ENCODE data around the gene COQ4.

The COQ4 gene

DNA sequence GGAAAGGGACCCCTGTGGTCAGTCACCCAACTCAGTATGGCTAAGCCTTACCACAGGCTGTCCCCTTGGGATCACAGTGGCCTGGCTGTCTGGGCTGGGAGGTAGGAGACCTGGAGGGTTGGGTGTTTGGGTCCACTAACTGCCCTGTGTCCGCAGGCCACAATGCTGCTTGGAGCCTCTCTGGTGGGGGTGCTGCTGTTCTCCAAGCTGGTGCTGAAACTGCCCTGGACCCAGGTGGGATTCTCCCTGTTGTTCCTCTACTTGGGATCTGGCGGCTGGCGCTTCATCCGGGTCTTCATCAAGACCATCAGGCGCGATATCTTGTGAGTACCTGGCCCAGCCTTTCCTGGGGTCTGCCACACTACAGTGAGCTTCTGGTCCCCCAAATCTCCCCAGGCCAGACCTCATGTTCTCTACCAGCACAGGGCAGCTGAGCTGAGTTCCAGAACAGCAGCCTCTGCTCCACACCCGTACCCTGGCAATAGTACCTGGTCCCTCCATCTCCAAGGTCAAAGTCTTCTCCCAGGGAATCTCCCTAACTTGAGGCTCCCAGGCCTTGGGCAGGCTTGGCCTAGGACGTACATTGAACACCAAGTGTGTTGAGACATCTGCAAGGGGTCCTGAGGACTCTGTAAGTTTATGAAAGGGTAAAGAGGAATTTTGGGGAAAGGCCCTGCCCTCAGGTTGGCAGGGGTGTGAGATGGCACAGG is 20.5 kb downstream of the COQ4 start:
- DNase-seq: no peak

DNA sequence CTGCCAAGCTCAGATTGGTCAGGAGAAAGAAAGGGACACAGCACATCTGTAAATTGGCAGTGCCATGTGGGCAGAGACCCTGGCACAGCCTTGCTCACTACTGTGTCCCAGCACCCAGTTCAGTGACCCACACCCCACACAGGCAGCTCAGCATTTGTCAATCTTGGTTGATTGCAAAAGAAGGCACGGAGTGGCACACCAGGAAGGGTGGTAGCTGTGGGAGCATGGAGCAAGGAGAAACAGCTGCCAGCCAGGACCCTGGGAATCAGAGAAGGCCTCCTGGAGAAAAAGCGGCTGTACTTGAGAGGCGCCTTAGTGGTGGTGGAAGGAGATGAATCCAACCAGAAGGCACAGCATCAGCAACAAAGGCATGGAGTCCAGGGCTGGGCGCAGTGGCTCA is 21.2 kb downstream of the COQ4 start:
- DNase-seq: no peak

DNA sequence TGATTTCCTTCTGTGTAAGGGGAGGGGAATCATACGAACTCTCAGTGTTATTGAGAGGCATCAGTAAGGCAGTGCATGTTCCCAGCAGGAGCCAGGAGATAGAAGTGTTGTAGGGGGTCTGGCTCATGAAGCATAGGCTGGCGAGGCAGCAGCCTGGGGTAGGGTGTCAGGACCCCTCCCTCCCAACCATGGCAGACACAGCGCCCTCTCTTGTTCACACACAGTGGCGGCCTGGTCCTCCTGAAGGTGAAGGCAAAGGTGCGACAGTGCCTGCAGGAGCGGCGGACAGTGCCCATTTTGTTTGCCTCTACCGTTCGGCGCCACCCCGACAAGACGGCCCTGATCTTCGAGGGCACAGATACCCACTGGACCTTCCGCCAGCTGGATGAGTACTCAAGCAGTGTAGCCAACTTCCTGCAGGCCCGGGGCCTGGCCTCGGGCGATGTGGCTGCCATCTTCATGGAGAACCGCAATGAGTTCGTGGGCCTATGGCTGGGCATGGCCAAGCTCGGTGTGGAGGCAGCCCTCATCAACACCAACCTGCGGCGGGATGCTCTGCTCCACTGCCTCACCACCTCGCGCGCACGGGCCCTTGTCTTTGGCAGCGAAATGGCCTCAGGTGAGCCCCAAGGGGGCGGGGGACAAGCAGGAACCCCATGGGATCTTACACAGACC is 22.4 kb downstream of the COQ4 start:
- no peak for DNase-seq

DNA sequence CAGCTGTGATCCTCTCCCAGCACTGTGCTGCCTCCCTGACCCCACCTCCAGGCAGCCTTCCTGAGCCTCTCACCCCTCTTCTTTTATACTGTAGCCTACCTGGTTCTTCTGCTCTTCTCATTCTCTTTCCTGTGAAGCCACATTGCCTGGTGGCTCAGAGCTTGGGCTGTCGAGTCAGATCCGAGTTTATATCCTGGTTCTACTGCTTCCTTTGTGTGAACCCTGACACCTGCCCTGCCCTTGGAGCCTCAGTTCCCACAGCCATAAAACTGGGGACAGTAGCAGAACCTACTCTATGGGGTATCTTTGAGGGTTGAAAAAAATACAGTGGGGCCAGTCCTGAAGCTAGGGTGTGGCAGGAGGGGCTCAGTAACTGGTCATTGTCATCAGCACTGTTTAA is 26.5 kb downstream of the COQ4 start:
- no peak for DNase-seq

DNA sequence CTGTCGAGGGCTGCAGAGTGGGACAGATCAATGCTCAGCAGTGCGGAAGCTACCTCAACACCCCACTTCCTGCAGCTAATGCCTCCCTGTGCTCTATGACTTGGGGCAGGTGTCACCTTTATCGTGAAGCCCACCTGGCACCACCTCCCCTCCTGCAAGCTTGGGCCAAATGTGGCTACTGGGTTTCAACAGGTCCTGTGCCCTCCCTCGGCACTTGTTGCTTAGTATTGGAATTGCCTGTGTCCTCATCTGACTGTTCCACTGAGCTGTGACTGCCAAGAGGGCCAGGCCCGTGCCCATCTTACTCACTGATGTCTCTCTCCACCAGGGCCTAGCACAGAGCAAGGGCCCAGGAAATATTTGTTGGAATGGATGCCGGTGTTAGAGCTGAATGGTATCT is 27.1 kb downstream of the COQ4 start:
- DNase-seq: no peak

DNA sequence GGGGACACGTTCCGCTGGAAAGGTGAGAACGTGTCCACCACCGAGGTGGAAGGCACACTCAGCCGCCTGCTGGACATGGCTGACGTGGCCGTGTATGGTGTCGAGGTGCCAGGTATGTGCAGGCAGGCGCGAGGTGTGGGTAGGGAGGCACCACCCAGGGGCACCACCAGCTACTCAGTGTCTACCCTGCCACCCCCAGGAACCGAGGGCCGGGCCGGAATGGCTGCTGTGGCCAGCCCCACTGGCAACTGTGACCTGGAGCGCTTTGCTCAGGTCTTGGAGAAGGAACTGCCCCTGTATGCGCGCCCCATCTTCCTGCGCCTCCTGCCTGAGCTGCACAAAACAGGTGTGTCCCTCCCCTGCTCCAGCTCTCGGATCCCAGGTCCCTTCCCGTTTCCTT is 32.8 kb downstream of the COQ4 start:
- no peak for DNase-seq

DNA sequence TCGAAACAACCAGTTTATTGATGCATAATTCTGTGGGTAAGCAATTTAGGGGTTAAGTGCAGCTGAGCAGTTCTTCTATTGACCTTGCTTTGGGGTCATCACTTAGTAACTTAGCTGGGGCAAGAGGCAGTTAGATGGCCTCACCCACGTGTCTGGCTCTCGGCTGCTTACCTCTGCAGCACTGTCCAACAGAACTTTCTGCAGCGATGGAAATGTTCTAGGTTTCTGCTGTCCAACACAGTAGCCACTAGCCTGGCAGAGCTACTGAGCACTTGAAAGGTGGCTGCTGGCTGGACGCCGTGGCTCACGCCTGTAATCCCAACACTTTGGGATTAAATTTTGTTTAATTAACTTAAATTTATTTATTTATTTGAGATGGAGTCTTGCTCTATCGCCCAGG is 35.5 kb downstream of the COQ4 start:
- DNase-seq: no peak

DNA sequence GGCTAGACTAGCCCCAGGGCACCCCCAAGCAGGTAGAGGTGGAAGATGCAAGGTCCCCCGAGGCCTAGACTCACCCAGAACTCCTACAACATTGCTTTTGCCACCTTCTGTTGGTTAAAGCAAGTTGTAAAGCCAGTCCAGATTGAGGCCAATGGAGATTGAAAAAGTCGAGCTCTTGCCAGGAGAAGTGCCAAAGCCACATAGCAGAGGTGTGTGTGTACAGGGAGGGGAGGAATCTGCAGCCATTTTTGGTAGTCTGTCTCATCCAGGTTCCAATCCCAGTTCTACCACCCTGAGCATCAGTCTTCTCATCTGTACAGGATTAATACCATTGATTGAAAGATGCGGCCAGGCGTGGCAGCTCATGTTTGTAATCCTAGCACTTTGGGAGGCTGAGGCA is 36.2 kb downstream of the COQ4 start:
- no peak for DNase-seq

DNA sequence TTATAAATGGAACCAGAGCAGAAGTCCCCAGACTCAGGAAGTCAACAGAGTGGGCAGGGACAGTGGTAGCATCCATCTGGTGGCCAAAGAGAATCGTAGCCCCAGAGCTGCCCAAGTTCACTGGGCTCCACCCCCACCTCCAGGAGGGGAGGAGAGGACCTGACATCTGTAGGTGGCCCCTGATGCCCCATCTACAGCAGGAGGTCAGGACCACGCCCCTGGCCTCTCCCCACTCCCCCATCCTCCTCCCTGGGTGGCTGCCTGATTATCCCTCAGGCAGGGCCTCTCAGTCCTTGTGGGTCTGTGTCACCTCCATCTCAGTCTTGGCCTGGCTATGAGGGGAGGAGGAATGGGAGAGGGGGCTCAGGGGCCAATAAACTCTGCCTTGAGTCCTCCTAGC is 38.2 kb downstream of the COQ4 start:
- no peak for DNase-seq

DNA sequence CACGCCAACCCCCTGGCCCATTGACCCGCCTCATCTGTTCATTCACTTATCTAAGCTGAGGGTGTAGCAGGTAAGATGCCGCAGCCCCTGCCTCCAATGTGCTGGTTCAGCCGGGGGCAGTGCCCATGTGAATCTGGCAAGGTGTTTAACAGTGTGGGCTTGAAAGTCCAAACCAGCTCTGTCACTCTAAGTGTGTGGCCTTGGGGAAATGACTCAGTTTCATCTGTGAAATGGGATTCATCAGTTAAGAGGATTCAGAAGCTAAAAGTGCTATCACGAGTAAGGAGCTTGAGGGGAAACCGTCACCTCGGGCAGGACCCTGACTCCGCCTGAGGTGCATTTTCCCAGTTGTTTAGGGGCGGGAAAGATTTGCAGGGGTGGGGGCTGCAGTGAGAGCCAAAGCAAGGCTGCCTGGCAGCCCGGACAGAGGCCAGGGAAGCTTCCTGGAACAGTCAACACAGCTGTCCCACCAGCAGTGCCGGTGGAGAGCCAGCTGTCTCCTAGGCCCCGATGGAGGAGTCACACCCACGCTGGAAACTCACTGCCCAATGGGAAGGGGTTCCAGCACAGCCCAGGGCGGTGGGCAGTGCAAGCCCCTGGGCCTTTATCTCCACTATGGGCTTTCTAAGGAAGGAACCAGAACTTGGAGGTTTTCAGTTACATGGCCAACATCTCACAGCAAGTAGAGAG is 38.8 kb downstream of the COQ4 start:
- no peak for DNase-seq

DNA sequence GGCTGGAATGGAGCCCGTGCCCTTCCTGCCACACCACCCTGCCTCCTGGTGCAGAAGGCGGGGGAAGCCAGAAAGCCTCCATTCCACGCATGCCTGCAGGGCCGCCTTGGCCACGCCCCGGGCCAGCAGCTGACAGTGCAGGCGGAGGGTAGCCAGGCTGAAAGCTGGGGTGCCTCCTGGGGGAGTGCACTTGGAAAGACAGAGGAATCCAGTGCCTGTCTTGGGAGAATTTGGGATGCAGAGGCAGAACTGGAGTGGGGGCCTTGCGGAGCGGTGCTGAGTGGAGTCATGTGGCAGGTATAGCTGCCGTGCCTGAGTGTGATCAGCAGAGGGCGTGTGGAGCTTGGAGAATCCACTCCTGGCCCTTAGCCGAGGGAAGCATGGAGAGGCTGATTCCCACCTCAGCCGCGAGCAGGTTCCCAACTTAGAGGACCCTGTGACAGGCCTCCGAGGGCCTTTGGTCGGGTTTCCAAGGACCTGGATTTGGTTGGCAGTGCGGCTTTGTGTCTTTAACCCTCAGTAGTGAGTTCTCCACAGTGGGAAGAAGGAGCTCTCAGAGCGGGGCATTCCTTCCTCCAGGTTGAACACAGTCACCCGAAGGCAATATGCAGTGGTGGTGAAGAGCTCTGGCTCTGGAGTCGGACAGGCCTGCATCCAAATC is 39.5 kb downstream of the COQ4 start:
- peak; percentile 78 for DNase-seq

DNA sequence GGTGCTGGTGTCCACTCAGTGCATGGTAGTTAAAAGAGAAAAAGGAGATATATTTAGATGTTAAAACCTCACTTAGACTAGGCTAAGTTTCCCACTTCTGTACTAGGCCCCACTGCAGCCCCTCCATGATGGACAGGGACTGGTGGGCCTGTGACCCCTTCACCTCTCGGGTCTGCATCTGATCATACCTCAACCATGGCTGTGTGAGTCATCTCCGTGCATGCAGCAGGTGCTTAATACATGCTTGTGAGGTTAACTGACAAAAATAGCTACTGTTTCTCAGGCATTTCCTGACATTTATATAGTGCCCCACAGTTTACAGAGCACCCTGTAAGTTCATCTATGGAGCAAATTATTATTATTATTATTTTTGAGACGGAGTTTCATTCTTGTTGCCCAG is 40.1 kb downstream of the COQ4 start:
- no peak for DNase-seq

DNA sequence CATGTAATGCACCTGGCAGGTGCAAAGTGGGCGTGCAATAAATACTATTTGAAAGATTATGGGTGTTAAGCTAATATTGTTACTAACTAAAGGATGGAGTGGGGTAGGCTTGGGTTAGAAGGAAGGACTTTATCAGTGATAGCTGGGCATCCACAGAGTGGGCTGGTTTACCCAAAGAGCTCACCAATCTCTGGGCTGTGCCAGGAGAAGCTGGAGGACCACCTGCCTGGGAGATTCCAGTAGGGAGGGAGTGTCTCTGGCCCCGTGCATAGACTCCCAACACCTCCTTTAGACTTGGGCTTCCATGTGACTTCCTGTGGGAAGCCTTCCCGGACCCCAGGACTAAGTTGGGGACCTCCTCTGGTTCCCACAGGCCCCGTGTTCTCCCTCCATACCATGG is 42.9 kb downstream of the COQ4 start:
- DNase-seq: no peak

DNA sequence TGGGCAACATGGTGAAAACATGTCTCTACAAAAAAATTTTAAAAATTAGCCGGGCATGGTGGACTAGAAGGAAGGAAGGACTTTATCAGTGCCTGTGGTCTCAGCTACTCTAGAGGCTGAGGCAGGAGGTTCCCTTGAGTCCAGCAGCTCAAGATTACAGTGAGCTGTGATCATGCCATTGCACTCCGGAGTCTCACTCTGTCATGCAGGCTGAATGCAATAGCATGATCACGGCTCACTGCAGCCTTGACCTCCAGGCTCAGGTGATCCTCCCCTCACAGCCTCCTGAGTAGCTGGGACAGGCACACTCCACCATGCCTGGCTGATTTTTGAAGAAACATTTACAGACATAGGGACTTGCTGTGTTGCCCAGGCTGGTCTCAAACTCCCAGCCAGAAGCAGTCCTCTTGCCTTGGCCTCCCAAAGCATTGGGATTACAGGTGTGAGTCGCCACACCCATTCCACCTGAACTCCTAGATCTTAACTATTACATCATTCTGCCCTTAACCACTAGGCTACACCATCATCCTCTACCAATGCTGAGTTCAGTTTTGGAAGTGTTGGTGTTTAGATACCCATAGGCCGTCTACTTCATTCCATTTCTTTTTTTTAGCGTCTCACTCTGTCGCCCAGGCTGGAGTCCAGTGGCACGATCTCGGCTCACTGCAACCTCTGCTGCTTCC is 46.5 kb downstream of the COQ4 start:
- DNase-seq: no peak

DNA sequence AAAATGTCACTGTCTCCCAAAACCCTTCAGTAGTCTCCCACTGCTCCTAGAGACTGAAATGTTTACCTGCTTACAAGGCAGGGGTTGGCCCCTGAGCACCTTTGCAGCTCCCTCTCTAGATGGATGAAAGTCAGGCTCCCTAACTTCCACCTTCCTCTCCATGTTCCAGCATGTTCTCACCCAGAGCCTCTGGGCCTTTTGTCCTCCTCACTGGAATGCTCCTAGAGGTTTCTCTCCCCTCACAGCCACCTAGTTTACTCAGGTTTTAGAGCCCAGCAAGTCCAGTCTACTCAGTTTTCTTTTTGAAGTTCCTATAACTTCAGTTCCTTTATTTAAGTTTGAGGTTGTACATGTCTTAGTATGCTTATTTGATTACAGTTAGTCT is 47.7 kb downstream of the COQ4 start:
- no peak for DNase-seq

DNA sequence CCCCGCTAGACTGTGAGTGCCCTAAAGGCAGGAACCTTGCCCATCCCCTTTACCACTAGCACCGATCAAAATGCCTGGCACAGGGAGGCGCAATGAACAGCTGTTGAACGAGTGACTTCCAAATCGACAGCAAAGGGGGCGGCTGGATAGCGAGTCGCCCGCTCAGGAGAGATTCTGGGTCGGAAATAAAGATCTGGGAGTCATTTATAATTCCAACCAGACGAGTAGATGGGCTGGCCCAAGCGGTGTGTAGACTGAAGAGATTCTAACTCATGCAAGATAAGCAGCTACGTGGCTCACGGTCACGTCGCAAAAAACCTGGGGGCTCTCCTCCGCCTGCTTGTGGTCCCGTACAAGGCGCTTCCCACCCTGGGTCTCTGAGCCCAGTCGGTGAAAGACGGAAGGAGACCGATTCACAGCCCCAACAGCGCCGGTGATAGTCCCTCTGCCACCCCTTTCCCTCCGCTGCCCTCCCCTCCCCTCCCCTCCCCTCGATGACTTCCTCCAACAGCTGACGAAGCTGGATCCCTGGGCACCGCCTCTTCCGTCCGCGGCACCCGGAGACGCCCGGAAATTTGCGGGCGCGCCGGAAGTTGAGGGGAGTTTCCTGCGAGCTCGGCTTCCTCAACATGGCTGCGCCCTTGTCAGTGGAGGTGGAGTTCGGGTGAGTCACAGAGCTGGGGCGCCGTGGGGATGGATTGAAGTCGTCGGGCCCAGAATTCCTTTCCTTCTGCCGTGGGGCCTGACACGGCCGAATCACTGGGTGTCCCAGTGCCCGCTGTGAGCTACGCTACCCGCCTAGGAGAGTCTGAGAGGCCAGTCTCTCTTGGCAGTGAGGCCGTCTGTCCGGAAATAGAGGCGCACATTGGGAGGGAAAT is 48.4 kb downstream of the COQ4 start, which contains the start of gene URM1:
Gene URM1, plus strand, starts transcription at position 623 of the 878 bp plus-strand sequence. Its CDS starts 7 bp downstream, at position 630.
- DNase-seq: peak; percentile 98

DNA sequence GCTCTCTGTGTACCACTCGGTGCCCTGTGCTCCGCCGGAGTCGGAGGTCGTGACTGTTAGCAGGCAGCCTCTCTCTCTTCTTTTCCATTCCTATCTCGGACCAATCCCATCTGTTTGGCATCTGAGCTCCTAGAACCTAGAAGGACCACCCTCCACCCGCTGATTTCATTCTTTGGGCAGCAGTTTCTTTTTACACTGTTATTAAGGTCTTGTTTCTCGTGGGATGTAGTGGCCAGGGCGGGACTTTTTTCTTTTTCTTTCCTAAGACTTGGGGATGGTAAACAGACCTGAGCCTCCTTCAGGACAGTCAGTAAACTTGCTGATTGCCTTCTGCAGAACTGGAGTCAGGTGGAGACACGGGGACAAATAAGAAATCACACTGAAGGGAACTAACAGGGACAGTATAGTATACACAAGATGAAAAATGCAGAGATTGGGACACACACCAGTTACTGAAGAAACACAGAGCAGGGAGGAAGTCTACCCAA is 49.0 kb downstream of the COQ4 start:
- peak; percentile 11 for DNase-seq

DNA sequence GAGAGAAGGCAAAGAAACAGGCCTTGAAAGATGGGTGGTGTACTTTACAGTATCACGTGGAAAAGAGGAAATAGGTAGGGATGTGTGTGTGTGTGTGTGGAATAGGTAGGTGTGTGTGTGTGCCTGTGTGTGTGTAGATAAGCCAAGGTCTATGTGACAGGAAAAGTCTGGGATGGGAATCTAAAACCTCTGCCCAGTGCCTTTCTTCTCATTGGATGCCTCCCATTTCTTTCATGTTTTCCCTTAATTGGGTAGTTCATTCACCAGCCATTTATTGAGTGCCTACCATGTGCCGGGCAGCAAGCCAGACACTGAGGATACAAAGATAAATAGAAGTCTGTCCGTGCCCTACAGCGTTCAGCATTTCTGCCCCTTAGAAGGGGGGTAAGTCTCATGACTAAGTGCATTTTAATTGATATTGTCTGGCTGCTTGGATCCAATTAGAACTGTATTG is 49.6 kb downstream of the COQ4 start:
- no peak for DNase-seq

DNA sequence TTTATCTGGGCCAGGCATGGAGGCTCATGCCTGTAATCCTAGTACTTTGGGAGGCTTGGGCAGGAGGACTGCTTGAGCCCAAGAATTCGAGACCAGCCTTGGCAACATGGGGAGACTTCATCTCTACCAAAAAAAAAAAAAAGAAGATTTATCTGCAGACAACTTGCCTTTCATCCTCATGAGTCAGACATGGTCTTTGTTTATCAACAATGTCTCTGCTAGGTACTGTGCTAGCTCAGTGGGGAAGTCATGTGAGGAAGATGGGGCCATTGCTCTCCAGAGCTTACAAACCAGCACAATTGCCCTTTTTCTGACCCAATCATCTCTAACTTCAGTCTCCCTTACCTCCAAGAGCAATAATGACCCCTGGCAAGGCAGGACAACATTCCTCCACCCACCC is 50.1 kb downstream of the COQ4 start:
- peak; percentile 8 for DNase-seq

DNA sequence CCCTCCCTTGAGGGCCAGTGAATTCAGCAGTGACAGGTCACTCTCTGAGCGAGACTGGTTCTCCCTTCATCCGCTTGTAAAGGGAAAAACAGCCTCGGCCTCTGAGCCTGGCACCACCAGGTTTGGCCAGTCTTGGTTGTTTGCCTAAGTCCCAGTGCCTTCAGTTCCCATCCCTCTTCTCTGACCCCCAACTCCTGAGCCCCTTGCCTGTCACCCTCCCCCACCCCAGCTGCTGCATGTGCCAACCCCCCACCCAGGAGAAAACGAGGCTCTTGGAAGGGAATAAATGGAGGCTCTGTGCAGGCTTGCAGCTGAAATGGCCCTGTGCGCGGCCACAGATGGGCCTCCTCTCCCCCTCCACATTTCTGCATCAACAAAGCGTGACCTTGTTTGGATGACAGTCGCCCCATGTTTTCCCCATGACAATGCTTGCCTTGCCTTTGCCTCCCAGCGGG is 51.6 kb downstream of the COQ4 start:
- no peak for DNase-seq

DNA sequence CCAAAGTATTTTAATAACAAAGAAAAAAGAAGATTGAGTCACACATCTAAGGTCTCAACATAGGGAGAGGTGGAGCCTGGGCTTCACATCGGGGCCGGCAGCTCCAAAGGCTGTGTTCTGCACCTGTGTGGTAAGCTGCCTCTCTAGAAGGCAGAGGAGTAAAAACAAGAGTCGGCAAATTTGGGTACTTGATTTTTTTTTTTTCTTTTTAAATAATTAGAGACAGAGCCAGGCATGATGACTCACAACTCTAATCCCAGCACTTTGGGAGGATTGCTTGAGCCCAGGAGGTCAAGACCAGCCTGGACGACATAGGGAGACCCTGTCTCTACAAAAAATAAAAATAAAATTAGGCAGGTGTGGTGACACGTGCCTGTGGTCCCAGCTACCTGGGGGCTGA is 53.2 kb downstream of the COQ4 start:
- no peak for DNase-seq

DNA sequence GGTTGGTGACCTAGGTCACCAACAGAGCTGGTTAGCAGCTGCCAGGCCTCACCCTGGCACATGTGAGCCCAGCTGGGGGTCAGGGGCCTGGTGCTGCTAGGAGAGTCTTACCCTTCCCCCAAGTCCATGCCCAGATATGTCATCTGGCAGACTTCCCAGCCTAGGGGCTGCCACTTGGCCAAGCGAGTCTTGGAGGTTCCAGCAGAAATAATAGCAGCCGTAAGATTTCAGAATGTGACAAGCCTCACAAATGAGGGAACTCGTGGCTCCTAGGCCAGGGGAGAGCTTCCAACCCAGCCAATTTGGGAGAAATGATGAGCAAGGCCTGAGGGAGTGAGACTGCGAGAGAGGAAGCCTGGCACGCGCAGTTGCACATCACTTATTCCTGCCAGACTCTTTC is 59.6 kb downstream of the COQ4 start:
- no peak for DNase-seq
